ENCODE measurements around the gene OTUD3.
A peak's percentile ranks its signal among the peaks of the same experiment; 100 is the strongest.
"Not testable (repeated sequence)": the region's sequence is repeated elsewhere in the genome, so short reads cannot be mapped to it uniquely, and the experiment has no call there.

OTUD3 gene
- total RNA-seq: 25.3 to 37.0 reads per million in 2 donors

GRCh38 chr1:19882111-19883071 lies at the start of gene OTUD3:
Gene OTUD3, plus strand, starts transcription at chr1:19882395. Its CDS starts 119 bp downstream, at chr1:19882514.
- peak; percentile 89 for DNase-seq

GRCh38 chr1:19835578-19835977 lies 46.6 kb upstream of the OTUD3 start:
- DNase-seq: no peak

GRCh38 chr1:19837866-19838265 lies 44.3 kb upstream of the OTUD3 start:
- no peak for DNase-seq

- no peak for DNase-seq
Measured at GRCh38 chr1:19840228-19840627, 42.0 kb upstream of the OTUD3 start.

- no peak for DNase-seq
Measured at GRCh38 chr1:19844731-19845495, 37.3 kb upstream of the OTUD3 start.

GRCh38 chr1:19845555-19845954 lies 36.6 kb upstream of the OTUD3 start:
- DNase-seq: no peak

- no peak for DNase-seq
Measured at GRCh38 chr1:19846338-19846737, 35.9 kb upstream of the OTUD3 start.

GRCh38 chr1:19847334-19847733 lies 34.9 kb upstream of the OTUD3 start:
- DNase-seq: not testable (repeated sequence)

- DNase-seq: not testable (repeated sequence)
Measured at GRCh38 chr1:19849307-19849706, 32.9 kb upstream of the OTUD3 start.

- no peak for DNase-seq
Measured at GRCh38 chr1:19850214-19850613, 32.0 kb upstream of the OTUD3 start.

- no peak for DNase-seq
Measured at GRCh38 chr1:19852036-19852435, 30.2 kb upstream of the OTUD3 start.

GRCh38 chr1:19854866-19855265 lies 27.3 kb upstream of the OTUD3 start:
- no peak for DNase-seq

GRCh38 chr1:19858893-19859292 lies 23.3 kb upstream of the OTUD3 start:
- no peak for DNase-seq

GRCh38 chr1:19859876-19860275 lies 22.3 kb upstream of the OTUD3 start:
- no peak for DNase-seq

GRCh38 chr1:19860418-19860817 lies 21.8 kb upstream of the OTUD3 start:
- DNase-seq: no peak

- DNase-seq: no peak
Measured at GRCh38 chr1:19861034-19861433, 21.2 kb upstream of the OTUD3 start.

- no peak for DNase-seq
Measured at GRCh38 chr1:19861842-19862530, 20.2 kb upstream of the OTUD3 start.

GRCh38 chr1:19862944-19863343 lies 19.3 kb upstream of the OTUD3 start:
- no peak for DNase-seq

GRCh38 chr1:19864570-19865160 lies 17.5 kb upstream of the OTUD3 start:
- no peak for DNase-seq

- no peak for DNase-seq
Measured at GRCh38 chr1:19866029-19866428, 16.2 kb upstream of the OTUD3 start.

GRCh38 chr1:19866758-19867157 lies 15.4 kb upstream of the OTUD3 start:
- DNase-seq: no peak

GRCh38 chr1:19868575-19868974 lies 13.6 kb upstream of the OTUD3 start:
- not testable (repeated sequence) for DNase-seq

- not testable (repeated sequence) for DNase-seq
Measured at GRCh38 chr1:19869453-19869852, 12.7 kb upstream of the OTUD3 start.

All from T-helper 9 cell (primary cell).